ENCODE measurements around the gene NCKAP5.

Gene NCKAP5

GRCh38 chr2:132760405-132760804 is 807.9 kb downstream of the NCKAP5 start:
- ChIA-PET CTCF (no interaction called here), POLR2A (no interaction called here)
- DNase-seq (ENCODE audit: extremely low spot score), result no peak
- TF ChIP-seq, protein P1, sequence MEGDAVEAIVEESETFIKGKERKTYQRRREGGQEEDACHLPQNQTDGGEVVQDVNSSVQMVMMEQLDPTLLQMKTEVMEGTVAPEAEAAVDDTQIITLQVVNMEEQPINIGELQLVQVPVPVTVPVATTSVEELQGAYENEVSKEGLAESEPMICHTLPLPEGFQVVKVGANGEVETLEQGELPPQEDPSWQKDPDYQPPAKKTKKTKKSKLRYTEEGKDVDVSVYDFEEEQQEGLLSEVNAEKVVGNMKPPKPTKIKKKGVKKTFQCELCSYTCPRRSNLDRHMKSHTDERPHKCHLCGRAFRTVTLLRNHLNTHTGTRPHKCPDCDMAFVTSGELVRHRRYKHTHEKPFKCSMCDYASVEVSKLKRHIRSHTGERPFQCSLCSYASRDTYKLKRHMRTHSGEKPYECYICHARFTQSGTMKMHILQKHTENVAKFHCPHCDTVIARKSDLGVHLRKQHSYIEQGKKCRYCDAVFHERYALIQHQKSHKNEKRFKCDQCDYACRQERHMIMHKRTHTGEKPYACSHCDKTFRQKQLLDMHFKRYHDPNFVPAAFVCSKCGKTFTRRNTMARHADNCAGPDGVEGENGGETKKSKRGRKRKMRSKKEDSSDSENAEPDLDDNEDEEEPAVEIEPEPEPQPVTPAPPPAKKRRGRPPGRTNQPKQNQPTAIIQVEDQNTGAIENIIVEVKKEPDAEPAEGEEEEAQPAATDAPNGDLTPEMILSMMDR (IDR thresholded peaks at IDR 0.05; ENCODE audit: control extremely low read depth, extremely low read depth, low read depth, missing control alignments), result no peak

DNA sequence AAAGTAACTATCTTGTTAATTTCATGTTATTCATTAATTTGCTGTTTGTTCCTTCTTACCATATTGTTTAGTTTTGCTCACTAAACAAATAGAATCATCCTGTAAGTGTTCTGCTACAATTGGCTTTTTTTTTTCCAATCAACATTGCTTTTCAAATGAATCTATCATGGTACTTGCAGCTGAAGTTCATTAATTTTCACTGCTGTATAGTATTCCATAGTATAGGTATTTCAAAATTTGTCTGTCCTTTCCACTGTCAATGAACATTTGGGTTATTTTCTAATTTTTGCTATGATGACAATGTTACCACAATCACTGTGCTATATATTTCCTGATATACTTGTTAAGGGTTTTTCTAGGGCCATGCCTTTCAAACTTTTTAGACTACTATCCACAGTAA is 809.3 kb downstream of the NCKAP5 start:
- TF ChIP-seq, protein P1 (IDR thresholded peaks at IDR 0.05; ENCODE audit: control extremely low read depth, extremely low read depth, low read depth, missing control alignments), result no peak
- DNase-seq (ENCODE audit: extremely low spot score), result no peak
- ChIA-PET POLR2A (no interaction called here), CTCF (interaction anchor here (1.0 to 1.3 kb wide), 2 partner anchors 11 to 17 kb away, joined by 3 to 4 read pairs; no protein-coding TSS in a partner anchor)

DNA sequence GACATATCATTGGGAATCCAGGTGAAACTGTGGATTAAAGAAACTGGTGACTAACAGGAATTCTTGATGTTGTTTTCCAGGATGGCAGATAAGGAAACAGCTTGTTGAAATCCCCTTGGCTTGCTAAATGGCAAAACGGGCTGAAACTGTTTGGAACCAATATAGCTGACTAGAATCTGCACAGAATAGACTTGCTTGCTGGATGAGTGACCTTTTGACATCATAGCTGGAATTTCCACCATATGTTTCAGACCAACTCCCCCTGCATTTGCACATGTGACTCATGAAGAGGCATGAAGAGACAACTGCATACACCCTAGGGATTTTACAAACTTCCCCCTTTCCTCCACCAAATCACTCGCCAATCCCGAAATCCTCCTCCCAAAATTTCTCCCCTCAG is 810.6 kb downstream of the NCKAP5 start:
- POLR2A ChIA-PET, result no interaction called here
- TF ChIP-seq, protein P1 (IDR thresholded peaks at IDR 0.05; ENCODE audit: control extremely low read depth, extremely low read depth, low read depth, missing control alignments), result no peak
- CTCF ChIA-PET, result interaction anchor here (1.3 kb wide), 1 partner anchor 18 kb away, joined by 4 read pairs; no protein-coding TSS in a partner anchor
- DNase-seq (ENCODE audit: extremely low spot score), result no peak

GRCh38 chr2:132757002-132757589 is 811.2 kb downstream of the NCKAP5 start:
- ChIA-PET CTCF (no interaction called here), POLR2A (no interaction called here)
- TF ChIP-seq, protein P1 (IDR thresholded peaks at IDR 0.05; ENCODE audit: control extremely low read depth, extremely low read depth, low read depth, missing control alignments), result no peak
- no peak for DNase-seq (ENCODE audit: extremely low spot score)

DNA sequence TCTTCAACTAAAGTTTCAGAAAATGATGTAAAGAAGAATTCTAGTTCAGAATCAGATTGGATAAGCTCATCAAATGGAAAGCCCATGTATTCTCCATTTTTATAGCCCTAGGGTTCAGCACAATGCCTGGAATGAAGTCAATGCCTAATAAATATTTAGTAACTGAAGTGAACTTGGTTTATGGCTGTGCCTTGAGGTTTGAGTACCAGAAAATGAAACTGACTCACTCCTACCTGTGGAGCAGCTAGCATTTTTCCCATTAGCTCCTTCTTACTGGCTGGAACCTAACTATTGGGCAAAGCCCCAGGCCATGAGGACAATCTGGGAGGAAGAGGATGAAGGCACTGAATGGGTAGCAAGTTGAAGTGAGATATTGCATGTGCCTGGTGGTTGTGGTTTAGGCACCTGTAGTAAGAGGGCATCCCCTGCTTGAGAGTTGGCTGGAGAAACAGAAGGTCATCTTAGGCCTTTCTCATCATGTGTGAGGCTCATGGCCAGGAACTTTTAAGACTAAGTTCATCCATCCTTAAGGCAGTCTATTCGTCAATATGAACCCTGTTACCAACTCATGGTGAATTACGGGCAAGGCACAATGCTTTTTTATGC is 813.3 kb downstream of the NCKAP5 start:
- DNase-seq (ENCODE audit: extremely low spot score), result no peak
- TF ChIP-seq, protein P1 (IDR thresholded peaks at IDR 0.05; ENCODE audit: control extremely low read depth, extremely low read depth, low read depth, missing control alignments), result no peak
- ChIA-PET POLR2A (no interaction called here), CTCF (interaction anchor here (1.5 kb wide), 1 partner anchor 61 kb away, joined by 4 read pairs; no protein-coding TSS in a partner anchor)

DNA sequence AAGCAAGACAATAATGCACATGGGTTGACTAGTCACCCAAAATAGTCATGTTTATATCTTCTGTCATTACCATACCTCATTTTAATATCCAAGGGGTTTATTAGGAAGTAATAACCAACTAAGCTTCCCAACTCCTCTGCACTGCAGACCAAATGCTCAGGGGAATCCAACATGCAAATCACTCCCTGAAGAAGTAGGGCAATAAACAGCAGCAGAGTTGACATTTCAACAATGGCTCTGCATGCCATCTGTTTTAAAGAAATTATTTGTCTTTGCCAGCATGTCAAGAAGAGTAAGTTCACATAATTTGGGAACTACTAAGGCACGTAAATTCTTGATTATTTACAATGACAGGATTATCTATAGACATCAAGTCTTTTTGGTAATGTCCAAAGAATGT is 813.9 kb downstream of the NCKAP5 start:
- ChIA-PET CTCF (interaction anchor here (1.5 kb wide), 1 partner anchor 62 kb away, joined by 4 read pairs; no protein-coding TSS in a partner anchor), POLR2A (no interaction called here)
- no peak for DNase-seq (ENCODE audit: extremely low spot score)
- TF ChIP-seq, protein P1 (IDR thresholded peaks at IDR 0.05; ENCODE audit: control extremely low read depth, extremely low read depth, low read depth, missing control alignments), result no peak
